ENCODE results near the gene PAGE1. TPM values are rescaled to one million over a fixed set of nuclear protein-coding genes. Genes with fewer than 3 reads are reported as not detected.

The PAGE1 gene, protein sequence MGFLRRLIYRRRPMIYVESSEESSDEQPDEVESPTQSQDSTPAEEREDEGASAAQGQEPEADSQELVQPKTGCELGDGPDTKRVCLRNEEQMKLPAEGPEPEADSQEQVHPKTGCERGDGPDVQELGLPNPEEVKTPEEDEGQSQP
- not detected in 2 replicates for total RNA-seq

DNA sequence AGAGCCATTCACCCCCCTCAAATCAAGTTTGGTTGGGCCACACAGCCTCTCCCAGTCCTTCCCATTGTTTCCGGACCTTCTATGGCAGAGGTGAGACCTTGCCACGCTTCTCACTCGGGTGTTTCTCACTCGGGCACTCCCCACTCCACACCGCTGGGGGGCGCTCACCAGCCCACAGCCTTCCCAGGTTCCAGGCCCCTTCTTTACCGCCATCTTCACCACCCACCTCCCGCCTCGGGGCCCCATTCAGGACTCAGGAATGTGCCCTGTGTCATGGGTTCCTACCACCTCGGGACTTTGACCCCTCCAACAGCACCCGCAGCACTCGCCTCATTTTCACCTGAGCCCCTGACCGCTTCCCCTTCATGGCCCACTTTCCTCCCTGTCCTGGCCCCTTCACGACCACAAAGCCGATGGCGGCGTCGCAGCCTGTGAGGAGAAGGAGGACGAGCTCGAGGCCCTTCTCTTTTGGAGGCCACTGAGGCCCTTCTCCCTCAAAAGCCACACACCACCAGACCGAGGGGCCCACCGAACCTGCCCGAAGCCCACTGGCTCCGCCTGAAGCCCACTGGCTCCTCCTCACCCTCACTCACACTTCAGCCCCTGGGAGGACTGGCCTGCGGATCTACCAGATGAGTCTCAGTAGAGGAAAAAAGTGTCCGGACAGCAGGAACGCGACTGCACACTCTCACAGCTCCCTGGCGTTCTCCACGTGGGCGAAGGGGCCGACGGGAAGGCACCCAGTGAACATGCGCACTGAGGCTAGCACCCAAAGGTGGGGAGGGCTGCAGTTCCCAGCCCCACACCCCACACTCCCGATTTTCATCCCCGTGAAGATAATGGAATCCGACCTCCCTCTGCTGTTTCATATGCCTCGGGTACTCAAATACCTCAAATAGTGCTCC is at the start of gene PAGE1:
Gene PAGE1, minus strand, starts transcription at position 709 of the 905 bp plus-strand sequence. CDS start 1,214 bp downstream, outside the sequence.

Other genes with a start within 250 kb of the PAGE1 start
- not detected in 2 replicates for gene GAGE12C, start 163.8 kb downstream of the PAGE1 start, total RNA-seq
- not detected in 2 replicates for gene GAGE12D, start 154.3 kb downstream of the PAGE1 start, total RNA-seq
- gene GAGE12E, start 144.7 kb downstream of the PAGE1 start, total RNA-seq, result not detected in 2 replicates
- not detected in 2 replicates for gene GAGE12F, start 135.1 kb downstream of the PAGE1 start, total RNA-seq
- not detected in 2 replicates for gene GAGE12G, start 125.6 kb downstream of the PAGE1 start, total RNA-seq
- not detected in 2 replicates for gene GAGE12H, start 116.0 kb downstream of the PAGE1 start, total RNA-seq
- gene GAGE2A, start 106.5 kb downstream of the PAGE1 start, total RNA-seq, result not detected in 2 replicates
- gene GAGE1, start 97.0 kb downstream of the PAGE1 start, total RNA-seq, result not detected in 2 replicates
- not detected in 2 replicates for gene PAGE4, start 133.3 kb upstream of the PAGE1 start, total RNA-seq
- 1.1 and 2.4 TPM in 2 replicates for gene USP27X, start 183.5 kb upstream of the PAGE1 start, total RNA-seq
- gene CLCN5, start 226.6 kb upstream of the PAGE1 start, total RNA-seq, result 8.5 and 9.9 TPM in 2 replicates

All from cardiac atrium fibroblast (primary cell).